HFFc6 (cell line): ENCODE results near the gene A2M. TPM values are rescaled to one million over a fixed set of nuclear protein-coding genes. Genes with fewer than 3 reads are reported as not detected.

Experiments
- DNase-seq: peaks from one replicate; pipeline ENCODE4 v3.0.0-alpha.2; 2018
- H3K27ac Mint-ChIP-seq: 2 replicates; pipeline ENCODE4 v1.8.0; 2020; ENCODE audit warnings: mild to moderate bottlenecking, mixed read lengths
- H3K27me3 Mint-ChIP-seq: 2 replicates; pipeline ENCODE4 v1.8.0; 2021; ENCODE audit warnings: mild to moderate bottlenecking, moderate library complexity, mixed read lengths; ENCODE audit not compliant: insufficient read depth
- H3K36me3 Mint-ChIP-seq: 2 replicates; pipeline ENCODE4 v1.8.0; 2021; ENCODE audit warnings: low read depth, mixed read lengths
- H3K4me1 Mint-ChIP-seq: 2 replicates; pipeline ENCODE4 v1.8.0; 2020; ENCODE audit warnings: low read depth, mixed read lengths
- H3K4me3 Mint-ChIP-seq: 2 replicates; pipeline ENCODE4 v1.8.0; 2020; ENCODE audit warnings: mild to moderate bottlenecking, moderate library complexity, mixed read lengths
- H3K9me3 Mint-ChIP-seq: 2 replicates; pipeline ENCODE4 v1.8.0; 2020; ENCODE audit warnings: mild to moderate bottlenecking, mixed read lengths
- total RNA-seq, 6 experiments: library from RNA; stranded (reverse); fragmentation: NEBNext Ultra II Directional; extraction: Animal tissue kit (Norgen Biotek cat#: 25700); gene quantifications; 2 replicates in 1 of 6; 3 replicates in 5 of 6; pipeline ENCODE4 v1.2.3, GENCODE V29; 2021
- TF ChIP-seq, protein P1 (sequence below): fragments of 200-600 bp; sonication (generic); IDR thresholded peaks from 2 replicates; pipeline ENCODE4 v1.5.0; 2021; ENCODE audit warnings: antibody characterized with exemption, mild to moderate bottlenecking

Gene A2M
- total RNA-seq, 6 experiments from 2014 or later: 0.23 to 0.50 (median 0.33) TPM

DNA sequence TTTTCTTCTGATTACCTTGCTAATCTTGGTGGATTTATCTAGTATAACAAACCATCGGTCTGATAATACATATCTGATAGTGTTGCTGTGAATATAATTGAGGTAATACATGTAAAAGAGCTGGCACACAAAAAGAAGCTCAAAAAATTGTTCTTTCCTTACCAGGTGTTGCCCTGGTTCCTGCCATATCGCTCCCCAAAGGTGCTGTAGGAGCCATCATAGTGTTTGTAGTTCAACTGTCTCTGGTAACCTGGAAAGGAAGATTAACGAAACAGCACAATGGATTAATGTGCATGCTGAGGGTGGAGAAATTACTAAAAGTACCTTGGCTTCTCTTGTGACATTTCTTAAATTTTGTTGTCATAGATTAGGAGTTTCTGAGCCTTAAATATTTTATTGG is 36.6 kb downstream of the A2M start:
- H3K36me3 Mint-ChIP-seq: no peaks in the 10 kb centered on the region; the same call in 1 of the 2 replicates
- no peaks in the 10 kb centered on the region for H3K4me1 Mint-ChIP-seq
- H3K27me3 Mint-ChIP-seq: no peaks in the 10 kb centered on the region
- no peak for DNase-seq
- H3K9me3 Mint-ChIP-seq: peaks cover 22% of the 10 kb centered on the region
- TF ChIP-seq, protein P1, sequence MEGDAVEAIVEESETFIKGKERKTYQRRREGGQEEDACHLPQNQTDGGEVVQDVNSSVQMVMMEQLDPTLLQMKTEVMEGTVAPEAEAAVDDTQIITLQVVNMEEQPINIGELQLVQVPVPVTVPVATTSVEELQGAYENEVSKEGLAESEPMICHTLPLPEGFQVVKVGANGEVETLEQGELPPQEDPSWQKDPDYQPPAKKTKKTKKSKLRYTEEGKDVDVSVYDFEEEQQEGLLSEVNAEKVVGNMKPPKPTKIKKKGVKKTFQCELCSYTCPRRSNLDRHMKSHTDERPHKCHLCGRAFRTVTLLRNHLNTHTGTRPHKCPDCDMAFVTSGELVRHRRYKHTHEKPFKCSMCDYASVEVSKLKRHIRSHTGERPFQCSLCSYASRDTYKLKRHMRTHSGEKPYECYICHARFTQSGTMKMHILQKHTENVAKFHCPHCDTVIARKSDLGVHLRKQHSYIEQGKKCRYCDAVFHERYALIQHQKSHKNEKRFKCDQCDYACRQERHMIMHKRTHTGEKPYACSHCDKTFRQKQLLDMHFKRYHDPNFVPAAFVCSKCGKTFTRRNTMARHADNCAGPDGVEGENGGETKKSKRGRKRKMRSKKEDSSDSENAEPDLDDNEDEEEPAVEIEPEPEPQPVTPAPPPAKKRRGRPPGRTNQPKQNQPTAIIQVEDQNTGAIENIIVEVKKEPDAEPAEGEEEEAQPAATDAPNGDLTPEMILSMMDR: no peak
- H3K4me3 Mint-ChIP-seq: no peak overlapping the region
- no peak overlapping the region for H3K27ac Mint-ChIP-seq

DNA sequence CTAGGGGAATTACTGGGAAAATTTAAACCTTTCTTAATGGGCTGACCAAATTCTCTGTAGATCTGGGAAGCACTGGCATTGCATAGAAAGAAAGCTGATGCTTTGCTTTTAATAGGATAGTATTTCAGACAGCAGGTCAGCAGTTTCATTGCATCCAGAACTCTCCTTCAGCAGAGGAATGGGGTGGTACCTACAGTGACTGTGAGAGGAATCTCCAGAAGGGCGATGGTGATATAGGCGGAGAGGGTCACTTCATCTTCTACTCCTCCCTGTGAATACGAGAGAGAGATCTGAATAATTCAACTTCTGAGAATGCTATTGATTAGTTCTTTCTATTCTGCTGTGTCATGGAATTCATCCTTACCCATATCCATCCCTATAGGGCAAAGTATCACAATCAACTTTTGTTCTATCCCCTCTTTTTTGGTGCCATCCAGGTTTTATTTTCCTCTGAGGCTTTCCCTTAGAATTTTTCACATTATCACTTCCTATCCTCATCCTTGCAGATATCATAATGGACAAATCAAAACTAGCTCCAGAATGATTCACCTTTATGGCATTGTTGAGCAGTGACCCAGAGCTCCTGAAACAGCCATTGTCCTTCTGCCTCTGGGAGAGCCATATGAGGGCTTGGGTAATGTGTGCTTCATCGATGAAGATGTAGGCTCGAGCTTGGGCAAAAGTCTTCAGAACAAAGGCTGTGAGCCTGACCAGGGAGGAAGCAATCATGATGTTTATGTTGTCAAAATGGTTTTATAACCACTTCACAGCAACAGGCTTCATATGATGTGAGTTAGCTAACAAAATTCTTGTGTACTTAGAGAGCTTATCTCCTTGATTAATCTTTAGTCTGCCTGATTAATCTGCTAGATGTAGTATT is 38.3 kb downstream of the A2M start:
- TF ChIP-seq, protein P1: no peak
- Mint-ChIP-seq H3K4me3 (no peak overlapping the region), H3K27ac (no peak overlapping the region), H3K4me1 (no peaks in the 10 kb centered on the region), H3K9me3 (peaks cover 13% of the 10 kb centered on the region), H3K36me3 (no peaks in the 10 kb centered on the region; the same call in 1 of the 2 replicates), H3K27me3 (no peaks in the 10 kb centered on the region; the same call in 1 of the 2 replicates)
- DNase-seq: no peak

- Mint-ChIP-seq H3K4me1 (no peaks in the 10 kb centered on the region), H3K4me3 (no peak overlapping the region), H3K27me3 (no peaks in the 10 kb centered on the region; the same call in 1 of the 2 replicates), H3K9me3 (peaks cover 8% of the 10 kb centered on the region), H3K36me3 (no peaks in the 10 kb centered on the region; the same call in 1 of the 2 replicates), H3K27ac (no peak overlapping the region)
- DNase-seq: no peak
- TF ChIP-seq, protein P1: no peak
Observed at GRCh38 chr12:9076733-9077132, 39.0 kb downstream of the A2M start.

GRCh38 chr12:9075138-9075535 is 40.6 kb downstream of the A2M start:
- no peaks in the 10 kb centered on the region for H3K36me3 Mint-ChIP-seq
- no peaks in the 10 kb centered on the region for H3K4me1 Mint-ChIP-seq
- TF ChIP-seq, protein P1: no peak
- no peak overlapping the region for H3K27ac Mint-ChIP-seq
- H3K9me3 Mint-ChIP-seq: peaks cover 3% of the 10 kb centered on the region
- DNase-seq: no peak
- no peak overlapping the region for H3K4me3 Mint-ChIP-seq
- no peaks in the 10 kb centered on the region; the same call in none of the 2 replicates for H3K27me3 Mint-ChIP-seq

GRCh38 chr12:9074484-9075137 is 41.1 kb downstream of the A2M start:
- TF ChIP-seq, protein P1: no peak
- no peak for DNase-seq
- Mint-ChIP-seq H3K36me3 (no peaks in the 10 kb centered on the region), H3K4me3 (no peak overlapping the region), H3K4me1 (no peaks in the 10 kb centered on the region), H3K27me3 (no peaks in the 10 kb centered on the region; the same call in none of the 2 replicates), H3K27ac (no peak overlapping the region), H3K9me3 (peaks cover 3% of the 10 kb centered on the region)
